ENCODE measurements around the gene SGCD.

- no peak for TF ChIP-seq CTCF (conservative IDR thresholded peaks at IDR 0.05)
- no peak for TF ChIP-seq ZFX (IDR thresholded peaks at IDR 0.05)
Measured at GRCh38 chr5:156380848-156381247, 53.9 kb downstream of the SGCD start.

Measured in C4-2B (cell line).